Gastrocnemius medialis (tissue), 4 donors: ENCODE results near the gene RNU5B-1. TPM values are rescaled to one million over a fixed set of nuclear protein-coding genes. Genes with fewer than 3 reads are reported as not detected.

Source experiments
- ATAC-seq, 2 donors: fragments of 150-250 bp; one replicate each; pipeline ENCODE4 v1.9.1; 2016
- DNase-seq, 2 donors: peaks; one replicate each; pipeline ENCODE4 v3.0.0-alpha.2; 2019
- H3K27ac ChIP-seq, 4 donors: fragments of 200-600 bp; sonication (generic); 1 replicate in 1 of 4; 2 replicates in 3 of 4; pipeline ENCODE4 v1.5.1; 2016 to 2018; ENCODE audit warnings: mild to moderate bottlenecking in 2 of 4, moderate library complexity in 1 of 4
- H3K27me3 ChIP-seq, 3 donors: fragments of 200-600 bp; sonication (generic) in 2 of 3; 1 replicate in 1 of 3; 2 replicates in 2 of 3; pipeline versions ENCODE4 v1.5.1 to v1.6.0; 2016 to 2019; ENCODE audit warnings: mild to moderate bottlenecking in 1 of 3, moderate library complexity in 1 of 3
- H3K36me3 ChIP-seq, 2 donors: fragments of 200-600 bp; sonication (generic) in 1 of 2; one replicate each; pipeline ENCODE4 v1.5.1; 2017 to 2018
- H3K4me1 ChIP-seq, 2 donors: fragments of 200-600 bp; sonication (generic) in 1 of 2; one replicate each; pipeline ENCODE4 v1.5.1; 2016 to 2017; ENCODE audit warnings: mild to moderate bottlenecking in 2 of 2
- H3K4me3 ChIP-seq, 4 donors: fragments of 200-600 bp; sonication (generic) in 3 of 4; 1 replicate in 1 of 4; 2 replicates in 3 of 4; pipeline ENCODE4 v1.5.1; 2016 to 2019; ENCODE audit warnings: mild to moderate bottlenecking in 2 of 4
- H3K9me3 ChIP-seq, 3 donors: fragments of 200-600 bp; sonication (generic) in 2 of 3; 1 replicate in 1 of 3; 2 replicates in 2 of 3; pipeline ENCODE4 v1.5.1; 2016 to 2019
- POLR2A ChIP-seq, 2 donors: fragments of 450-650 bp; IDR thresholded peaks; one replicate each; pipeline ENCODE4 v1.6.1; 2017; ENCODE audit warnings: antibody characterized with exemption in 2 of 2, mild to moderate bottlenecking in 2 of 2, moderate library complexity in 2 of 2
- in situ Hi-C, 4 donors: fragments of 200-750 bp; cut with MboI; loops; one replicate each; pipeline versions ENCODE4 v1.15.0 to v1.8.0; 2017; ENCODE audit warnings: low sequenced_read_pairs in 4 of 4
- intact Hi-C: fragments of 100-400 bp; cut with DNase I; formaldehyde crosslinking; loops from one replicate; pipeline ENCODE4 v1.15.1; 2023; ENCODE audit warnings: low total_unique reads
- total RNA-seq, 4 donors: library from RNA; depleted of rRNA; stranded (reverse); fragments of >200 nt; gene quantifications; one replicate each; pipeline versions ENCODE4 v1.1.0 to v1.2.3, GENCODE V29; 2016
- TF ChIP-seq, protein P1 (sequence below), 5 experiments: fragments of 450-650 bp in 3 of 5; fragments of 200-600 bp in 2 of 5; sonication (generic) in 2 of 5; IDR thresholded peaks in 4 of 5; conservative IDR thresholded peaks in 1 of 5; 1 replicate in 4 of 5; 2 replicates in 1 of 5; pipeline ENCODE4 v1.5.1; 2016 to 2019; ENCODE audit warnings: antibody characterized with exemption in 5 of 5, mild to moderate bottlenecking in 3 of 5, moderate library complexity in 3 of 5

The RNU5B-1 gene
- total RNA-seq, 4 donors from 2014 or later, result not detected

GRCh38 chr15:65331811-65332210 lies 27.3 kb downstream of the RNU5B-1 start:
- no peak for DNase-seq
- Histone ChIP-seq H3K27ac (no peak overlapping the region), H3K4me1 (no peaks in the 10 kb centered on the region), H3K9me3 (no peaks in the 10 kb centered on the region), H3K27me3 (no peaks in the 10 kb centered on the region), H3K4me3 (no peak overlapping the region), H3K36me3 (no peaks in the 10 kb centered on the region)
- intact Hi-C loops, result no loop called here
- TF ChIP-seq, protein P1, sequence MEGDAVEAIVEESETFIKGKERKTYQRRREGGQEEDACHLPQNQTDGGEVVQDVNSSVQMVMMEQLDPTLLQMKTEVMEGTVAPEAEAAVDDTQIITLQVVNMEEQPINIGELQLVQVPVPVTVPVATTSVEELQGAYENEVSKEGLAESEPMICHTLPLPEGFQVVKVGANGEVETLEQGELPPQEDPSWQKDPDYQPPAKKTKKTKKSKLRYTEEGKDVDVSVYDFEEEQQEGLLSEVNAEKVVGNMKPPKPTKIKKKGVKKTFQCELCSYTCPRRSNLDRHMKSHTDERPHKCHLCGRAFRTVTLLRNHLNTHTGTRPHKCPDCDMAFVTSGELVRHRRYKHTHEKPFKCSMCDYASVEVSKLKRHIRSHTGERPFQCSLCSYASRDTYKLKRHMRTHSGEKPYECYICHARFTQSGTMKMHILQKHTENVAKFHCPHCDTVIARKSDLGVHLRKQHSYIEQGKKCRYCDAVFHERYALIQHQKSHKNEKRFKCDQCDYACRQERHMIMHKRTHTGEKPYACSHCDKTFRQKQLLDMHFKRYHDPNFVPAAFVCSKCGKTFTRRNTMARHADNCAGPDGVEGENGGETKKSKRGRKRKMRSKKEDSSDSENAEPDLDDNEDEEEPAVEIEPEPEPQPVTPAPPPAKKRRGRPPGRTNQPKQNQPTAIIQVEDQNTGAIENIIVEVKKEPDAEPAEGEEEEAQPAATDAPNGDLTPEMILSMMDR (IDR thresholded peaks at IDR 0.05 in 4 of 5, conservative IDR thresholded peaks at IDR 0.05 in 1 of 5), result no peak
- no peak for TF ChIP-seq POLR2A (IDR thresholded peaks at IDR 0.05)
- in situ Hi-C loops, result no loop called here
- no peak for ATAC-seq

GRCh38 chr15:65332391-65333147 lies 28.1 kb downstream of the RNU5B-1 start:
- Histone ChIP-seq H3K9me3 (no peaks in the 10 kb centered on the region), H3K4me3 (no peak overlapping the region), H3K36me3 (no peaks in the 10 kb centered on the region), H3K27me3 (no peaks in the 10 kb centered on the region), H3K4me1 (no peaks in the 10 kb centered on the region), H3K27ac (no peak overlapping the region)
- in situ Hi-C loops, result no loop called here
- no peak for TF ChIP-seq POLR2A (IDR thresholded peaks at IDR 0.05)
- TF ChIP-seq, protein P1 (IDR thresholded peaks at IDR 0.05 in 4 of 5, conservative IDR thresholded peaks at IDR 0.05 in 1 of 5), result no peak
- no peak for DNase-seq
- intact Hi-C loops, result no loop called here
- ATAC-seq, result no peak

DNA sequence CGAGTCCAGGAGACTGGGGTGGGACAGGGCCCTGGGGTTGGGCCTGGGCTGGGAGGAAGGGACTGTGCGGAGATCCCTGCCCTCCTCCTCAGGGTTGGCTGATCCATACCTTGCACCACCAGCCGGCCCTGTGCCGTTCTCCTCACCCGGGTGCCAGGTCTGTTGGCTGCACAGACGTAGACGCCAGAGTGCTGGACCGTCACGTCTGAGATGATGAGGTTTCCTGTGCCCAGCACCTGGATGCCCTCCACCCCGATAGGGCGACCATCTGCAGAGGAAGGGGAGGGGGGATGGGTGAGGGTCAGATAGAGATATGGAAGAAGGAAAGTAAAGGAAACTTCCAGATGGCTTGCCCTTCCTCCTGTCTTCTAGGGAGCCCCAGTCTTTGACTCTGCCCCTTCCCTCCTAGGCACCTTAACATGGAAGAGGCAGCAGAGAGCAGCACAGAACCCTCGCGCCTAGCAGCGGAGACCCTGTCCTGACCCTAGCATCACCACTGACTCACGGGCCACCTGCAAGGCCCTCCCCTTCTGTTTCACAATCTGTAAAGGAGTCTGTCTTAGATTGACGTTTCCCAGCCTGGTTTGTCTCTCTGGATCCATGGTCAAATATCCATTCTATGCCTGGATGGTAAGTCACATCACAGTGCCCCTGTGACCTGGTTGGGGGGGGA lies 28.8 kb downstream of the RNU5B-1 start:
- H3K27me3 ChIP-seq, result no peaks in the 10 kb centered on the region
- no peaks in the 10 kb centered on the region for H3K9me3 ChIP-seq
- no peak for DNase-seq
- no peak for TF ChIP-seq POLR2A (IDR thresholded peaks at IDR 0.05)
- TF ChIP-seq, protein P1 (IDR thresholded peaks at IDR 0.05 in 4 of 5, conservative IDR thresholded peaks at IDR 0.05 in 1 of 5), result no peak
- no peak overlapping the region for H3K4me3 ChIP-seq
- in situ Hi-C loops (no loop called here), intact Hi-C loops (no loop called here)
- ATAC-seq, result no peak
- H3K27ac ChIP-seq, result no peak overlapping the region
- no peaks in the 10 kb centered on the region for H3K4me1 ChIP-seq
- no peaks in the 10 kb centered on the region for H3K36me3 ChIP-seq

DNA sequence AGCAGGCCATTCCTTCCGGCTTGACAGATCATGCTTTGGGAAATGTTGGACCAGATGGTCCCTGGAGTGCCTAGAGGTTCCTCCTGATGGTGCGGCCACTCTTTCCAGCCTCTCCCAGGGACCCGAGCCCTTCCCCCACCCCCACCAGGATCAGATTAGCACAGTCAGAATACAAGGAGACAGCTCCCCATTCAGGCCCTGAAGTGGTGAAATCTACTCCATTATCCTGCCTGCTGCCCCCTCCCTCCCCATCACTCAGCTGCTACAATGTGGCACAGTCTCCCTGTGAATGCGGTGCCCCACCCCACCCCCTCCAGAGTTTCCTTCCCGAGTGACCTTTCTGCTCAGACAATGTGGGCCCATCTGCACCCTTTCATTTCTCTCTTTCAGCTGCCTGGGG lies 29.4 kb downstream of the RNU5B-1 start:
- no peak overlapping the region for H3K4me3 ChIP-seq
- DNase-seq (no peak), ATAC-seq (no peak)
- intact Hi-C loops, result no loop called here
- H3K4me1 ChIP-seq, result no peaks in the 10 kb centered on the region
- no peak overlapping the region for H3K27ac ChIP-seq
- H3K27me3 ChIP-seq, result no peaks in the 10 kb centered on the region
- H3K9me3 ChIP-seq, result no peaks in the 10 kb centered on the region
- no peak for TF ChIP-seq POLR2A (IDR thresholded peaks at IDR 0.05)
- TF ChIP-seq, protein P1 (IDR thresholded peaks at IDR 0.05 in 4 of 5, conservative IDR thresholded peaks at IDR 0.05 in 1 of 5), result no peak
- in situ Hi-C loops, result no loop called here
- H3K36me3 ChIP-seq, result no peaks in the 10 kb centered on the region
